Measurements from ENCODE around the gene NDUFB2. TPM values are rescaled to one million over a fixed set of nuclear protein-coding genes. Genes with fewer than 3 reads are reported as not detected.
A peak's percentile ranks its signal among the peaks of the same experiment; 100 is the strongest.
"Not testable (repeated sequence)": the region's sequence is repeated elsewhere in the genome, so short reads cannot be mapped to it uniquely, and the experiment has no call there.

NDUFB2 gene
- total RNA-seq, 2 experiments from 2014 or later, result 171 to 183 TPM

DNA sequence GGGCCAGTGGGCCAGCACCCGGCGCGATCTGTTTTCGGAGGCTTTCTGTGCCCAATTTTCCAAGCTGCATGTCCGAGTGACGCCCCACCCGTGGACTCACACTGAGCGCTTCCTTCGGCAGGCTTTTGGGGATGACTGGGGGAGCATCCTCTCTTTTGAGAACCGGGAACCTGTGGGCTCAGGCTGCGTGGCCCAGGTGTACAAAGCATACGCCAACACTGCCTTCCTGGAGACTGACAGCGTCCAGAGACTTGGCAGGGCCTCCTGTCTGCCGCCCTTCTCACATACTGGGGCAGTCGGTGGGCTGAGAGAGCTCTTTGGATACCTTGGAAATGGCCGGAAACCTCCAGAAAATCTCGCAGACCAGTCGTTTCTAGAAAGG is 22.7 kb upstream of the NDUFB2 start:
- intact Hi-C loops (cut with micrococcal nuclease), result loop anchor here (1.0 kb wide), 2 partner anchors 23 to 341 kb away; partner anchors contain the start of genes MRPS33 and NDUFB2
- Mint-ChIP-seq H3K4me3 (peak overlapping the region; percentile 82), H3K36me3 (peaks cover 18% of the 10 kb centered on the region), H3K27me3 (no peaks in the 10 kb centered on the region), H3K9me3 (no peaks in the 10 kb centered on the region), H3K27ac (peak overlapping the region; percentile 54), H3K4me1 (ENCODE audit: low read depth) (peaks cover 33% of the 10 kb centered on the region)
- POLR2A ChIA-PET, result interaction anchor here (0.9 to 1.6 kb wide), 3 partner anchors 17 to 196 kb away, joined by 3 to 7 read pairs (median 3); no protein-coding TSS in a partner anchor
- DNase-seq, result no peak
- CTCF ChIA-PET, result interaction anchor here (0.9 to 1.3 kb wide), 5 partner anchors 21 to 152 kb away, joined by 3 to 4 read pairs (median 3); partner anchors contain the start of gene NDUFB2

- H3K27me3 Mint-ChIP-seq, result no peaks in the 10 kb centered on the region
- no peak for DNase-seq
- H3K27ac Mint-ChIP-seq, result no peak overlapping the region
- intact Hi-C loops (cut with micrococcal nuclease), result no loop called here
- POLR2A ChIA-PET, result interaction anchor here (0.9 kb wide), 1 partner anchor 17 kb away, joined by 3 read pairs; no protein-coding TSS in a partner anchor
- peaks cover 22% of the 10 kb centered on the region for H3K36me3 Mint-ChIP-seq
- CTCF ChIA-PET, result interaction anchor here (0.9 to 1.9 kb wide), 5 partner anchors 21 to 340 kb away, joined by 3 to 7 read pairs (median 4); partner anchors contain the start of gene MRPS33
- H3K4me3 Mint-ChIP-seq, result peak overlapping the region; percentile 82
- no peaks in the 10 kb centered on the region for H3K9me3 Mint-ChIP-seq
- H3K4me1 Mint-ChIP-seq (ENCODE audit: low read depth), result peaks cover 33% of the 10 kb centered on the region
These were observed 22.1 kb upstream of the NDUFB2 start for GRCh38 chr7:140674356-140674800.

GRCh38 chr7:140674899-140675701 is 21.4 kb upstream of the NDUFB2 start:
- DNase-seq, result peak; percentile 18
- Mint-ChIP-seq H3K36me3 (peaks cover 26% of the 10 kb centered on the region), H3K4me1 (ENCODE audit: low read depth) (peaks cover 33% of the 10 kb centered on the region), H3K27me3 (no peaks in the 10 kb centered on the region), H3K4me3 (peak overlapping the region; percentile 20), H3K27ac (no peak overlapping the region), H3K9me3 (no peaks in the 10 kb centered on the region)
- ChIA-PET CTCF (interaction anchor here (0.9 to 1.9 kb wide), 3 partner anchors 22 to 340 kb away, joined by 4 to 7 read pairs (median 4); partner anchors contain the start of gene MRPS33), POLR2A (no interaction called here)
- intact Hi-C loops (cut with micrococcal nuclease), result no loop called here

- Mint-ChIP-seq H3K27ac (no peak overlapping the region), H3K4me1 (ENCODE audit: low read depth) (peaks cover 33% of the 10 kb centered on the region), H3K36me3 (peaks cover 32% of the 10 kb centered on the region), H3K9me3 (no peaks in the 10 kb centered on the region), H3K4me3 (no peak overlapping the region), H3K27me3 (no peaks in the 10 kb centered on the region)
- CTCF ChIA-PET, result interaction anchor here (1.6 to 1.9 kb wide), 2 partner anchors 22 to 339 kb away, joined by 4 to 7 read pairs; partner anchors contain the start of gene MRPS33
- POLR2A ChIA-PET, result no interaction called here
- DNase-seq, result no peak
- intact Hi-C loops (cut with micrococcal nuclease), result no loop called here
These were observed 20.8 kb upstream of the NDUFB2 start for GRCh38 chr7:140675726-140676125.

DNA sequence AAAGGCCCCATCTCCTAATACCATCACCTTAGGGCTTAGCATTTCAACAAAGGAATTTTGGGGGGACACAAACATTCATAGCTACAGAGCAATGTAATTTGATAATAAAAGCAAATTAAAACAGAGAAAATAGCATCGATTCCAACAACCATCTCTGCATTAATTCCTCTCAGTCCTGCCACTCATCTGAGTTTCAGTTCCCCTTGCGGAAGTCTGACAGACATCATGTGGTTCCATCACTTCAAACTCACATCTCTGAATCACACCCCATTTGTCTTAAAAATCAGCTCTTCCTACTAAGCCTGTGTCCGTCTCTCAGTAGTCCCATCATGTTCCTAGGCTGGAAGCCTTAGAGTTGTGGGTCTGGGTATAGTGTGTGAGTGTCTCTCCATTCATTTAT is 20.2 kb upstream of the NDUFB2 start:
- intact Hi-C loops (cut with micrococcal nuclease), result no loop called here

GRCh38 chr7:140676956-140677355 is 19.6 kb upstream of the NDUFB2 start:
- H3K27ac Mint-ChIP-seq; H3K9me3 Mint-ChIP-seq; CTCF ChIA-PET; DNase-seq; POLR2A ChIA-PET; H3K4me3 Mint-ChIP-seq; intact Hi-C loops (cut with micrococcal nuclease); H3K27me3 Mint-ChIP-seq: not testable (repeated sequence)
- Mint-ChIP-seq H3K36me3 (peaks cover 35% of the 10 kb centered on the region), H3K4me1 (ENCODE audit: low read depth) (peaks cover 32% of the 10 kb centered on the region)

More for the DNA sequence above, 20.2 kb upstream of the NDUFB2 start:
- ChIA-PET POLR2A (no interaction called here), CTCF (no interaction called here)
- no peak overlapping the region for H3K4me3 Mint-ChIP-seq
- no peaks in the 10 kb centered on the region for H3K27me3 Mint-ChIP-seq
- H3K9me3 Mint-ChIP-seq, result no peaks in the 10 kb centered on the region
- no peak overlapping the region for H3K27ac Mint-ChIP-seq
- peaks cover 33% of the 10 kb centered on the region for H3K4me1 Mint-ChIP-seq (ENCODE audit: low read depth)
- no peak for DNase-seq
- peaks cover 35% of the 10 kb centered on the region for H3K36me3 Mint-ChIP-seq

- intact Hi-C loops (cut with micrococcal nuclease), result no loop called here
- CTCF ChIA-PET, result no interaction called here
- Mint-ChIP-seq H3K4me1 (ENCODE audit: low read depth) (peaks cover 27% of the 10 kb centered on the region), H3K27ac (no peak overlapping the region), H3K4me3 (no peak overlapping the region), H3K27me3 (no peaks in the 10 kb centered on the region), H3K36me3 (peaks cover 39% of the 10 kb centered on the region), H3K9me3 (no peaks in the 10 kb centered on the region)
- POLR2A ChIA-PET, result no interaction called here
- DNase-seq, result no peak
These were observed 19.0 kb upstream of the NDUFB2 start for GRCh38 chr7:140677496-140677895.

- CTCF ChIA-PET, result no interaction called here
- H3K4me1 Mint-ChIP-seq (ENCODE audit: low read depth), result peaks cover 26% of the 10 kb centered on the region
- H3K36me3 Mint-ChIP-seq, result peaks cover 39% of the 10 kb centered on the region
- H3K27ac Mint-ChIP-seq, result no peak overlapping the region
- intact Hi-C loops (cut with micrococcal nuclease), result no loop called here
- DNase-seq, result no peak
- POLR2A ChIA-PET, result no interaction called here
- no peaks in the 10 kb centered on the region for H3K9me3 Mint-ChIP-seq
- no peaks in the 10 kb centered on the region for H3K27me3 Mint-ChIP-seq
- H3K4me3 Mint-ChIP-seq, result no peak overlapping the region
These were observed 18.3 kb upstream of the NDUFB2 start for GRCh38 chr7:140678081-140678815.

DNA sequence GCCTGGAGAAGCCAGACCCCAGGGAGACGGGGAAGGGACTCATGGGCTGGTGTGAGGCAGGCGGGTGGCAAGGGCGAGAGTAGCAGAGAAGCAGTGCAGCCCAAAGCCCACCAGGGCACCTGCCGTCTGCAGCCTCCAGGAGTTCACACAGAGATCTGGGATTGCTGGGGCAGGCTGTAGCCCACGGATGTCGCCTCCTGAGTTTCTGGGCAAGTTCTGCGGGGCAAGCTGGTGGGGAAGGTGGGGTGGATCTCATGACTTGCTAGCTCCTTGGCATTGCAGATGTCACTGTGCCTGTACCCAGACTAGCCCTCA is 17.7 kb upstream of the NDUFB2 start:
- H3K9me3 Mint-ChIP-seq, result no peaks in the 10 kb centered on the region

DNA sequence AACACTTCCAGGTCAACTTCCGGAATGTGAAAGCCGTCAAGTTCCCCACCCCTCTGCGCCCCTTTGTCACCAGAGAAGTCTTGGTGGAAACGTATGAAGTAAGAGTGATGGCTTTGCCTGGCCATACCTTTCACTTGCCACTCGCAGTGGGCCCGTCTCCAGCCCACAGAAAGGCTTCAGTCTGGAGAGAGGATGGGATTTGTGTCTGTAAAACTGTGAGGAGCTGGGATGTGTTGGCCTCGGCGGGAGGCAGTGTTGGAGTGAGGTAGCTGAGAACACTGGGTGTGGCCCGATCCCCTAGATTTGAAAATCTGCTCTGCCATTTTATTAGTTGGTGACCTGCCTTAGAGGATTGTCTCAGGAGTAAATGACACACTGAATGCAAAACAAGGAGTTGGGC is 17.3 kb upstream of the NDUFB2 start:
- intact Hi-C loops (cut with micrococcal nuclease), result no loop called here
- no peaks in the 10 kb centered on the region for H3K9me3 Mint-ChIP-seq
- H3K27ac Mint-ChIP-seq, result no peak overlapping the region
- ChIA-PET CTCF (interaction anchor here (0.6 kb wide), 1 partner anchor 303 kb away, joined by 4 read pairs; no protein-coding TSS in a partner anchor), POLR2A (no interaction called here)
- H3K4me1 Mint-ChIP-seq (ENCODE audit: low read depth), result peaks cover 19% of the 10 kb centered on the region
- H3K4me3 Mint-ChIP-seq, result no peak overlapping the region
- peaks cover 43% of the 10 kb centered on the region for H3K36me3 Mint-ChIP-seq
- H3K27me3 Mint-ChIP-seq, result no peaks in the 10 kb centered on the region
- DNase-seq, result no peak

More for the DNA sequence above, 17.7 kb upstream of the NDUFB2 start:
- ChIA-PET CTCF (no interaction called here), POLR2A (no interaction called here)
- intact Hi-C loops (cut with micrococcal nuclease), result no loop called here
- Mint-ChIP-seq H3K4me1 (ENCODE audit: low read depth) (peaks cover 23% of the 10 kb centered on the region), H3K27me3 (no peaks in the 10 kb centered on the region), H3K27ac (no peak overlapping the region), H3K36me3 (peaks cover 39% of the 10 kb centered on the region), H3K4me3 (no peak overlapping the region)
- DNase-seq, result no peak

GRCh38 chr7:140680886-140681285 is 15.6 kb upstream of the NDUFB2 start:
- no peaks in the 10 kb centered on the region for H3K27me3 Mint-ChIP-seq
- no peak overlapping the region for H3K27ac Mint-ChIP-seq
- ChIA-PET CTCF (no interaction called here), POLR2A (no interaction called here)
- peaks cover 40% of the 10 kb centered on the region for H3K36me3 Mint-ChIP-seq
- H3K4me3 Mint-ChIP-seq, result no peak overlapping the region
- no peaks in the 10 kb centered on the region for H3K9me3 Mint-ChIP-seq
- H3K4me1 Mint-ChIP-seq (ENCODE audit: low read depth), result peaks cover 4% of the 10 kb centered on the region
- no peak for DNase-seq
- intact Hi-C loops (cut with micrococcal nuclease), result no loop called here

DNA sequence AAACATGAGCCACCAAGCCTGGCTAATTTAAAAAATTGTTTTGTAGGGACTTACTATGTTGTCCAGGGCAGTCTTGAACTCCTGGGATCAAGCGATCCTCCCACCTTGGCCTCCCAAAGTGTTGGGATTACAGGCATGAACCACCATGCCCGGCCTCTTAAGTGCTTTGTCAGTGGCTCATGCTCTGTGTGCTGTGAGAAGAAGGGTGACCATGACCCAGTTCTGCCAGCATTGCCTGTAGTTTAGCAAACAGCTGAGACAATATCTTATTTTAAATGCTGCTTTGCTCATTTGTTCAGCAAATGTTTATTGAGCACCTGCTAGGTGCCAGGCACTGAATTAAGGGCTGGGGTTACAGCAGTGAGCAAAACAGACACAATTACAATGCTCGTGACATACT is 14.7 kb upstream of the NDUFB2 start:
- Mint-ChIP-seq H3K4me3 (no peak overlapping the region), H3K36me3 (peaks cover 40% of the 10 kb centered on the region), H3K9me3 (no peaks in the 10 kb centered on the region), H3K27me3 (no peaks in the 10 kb centered on the region), H3K27ac (no peak overlapping the region), H3K4me1 (ENCODE audit: low read depth) (no peaks in the 10 kb centered on the region)
- POLR2A ChIA-PET, result no interaction called here
- intact Hi-C loops (cut with micrococcal nuclease), result no loop called here
- CTCF ChIA-PET, result no interaction called here
- no peak for DNase-seq

Measured in activated CD4-positive, alpha-beta memory T cell treated with anti-CD3 and anti-CD28 coated beads for 36 hours (primary cell).